ENCODE results near the gene DCUN1D2. TPM values are rescaled to one million over a fixed set of nuclear protein-coding genes. Genes with fewer than 3 reads are reported as not detected.
"Not testable (repeated sequence)": the region's sequence is repeated elsewhere in the genome, so short reads cannot be mapped to it uniquely, and the experiment has no call there.

DCUN1D2 gene
- total RNA-seq, 1 donor = 6.2 TPM

GRCh38 chr13:113442354-113442984 is 48.0 kb downstream of the DCUN1D2 start:
- H3K4me3 ChIP-seq (ENCODE audit: low read length) = no peak overlapping the region
- no peaks in the 10 kb centered on the region for H3K9me3 ChIP-seq (ENCODE audit: low read depth, low read length)
- no peaks in the 10 kb centered on the region for H3K27me3 ChIP-seq (ENCODE audit: insufficient read depth, low read length)
- H3K4me1 ChIP-seq (ENCODE audit: insufficient read depth, low read length) = no peaks in the 10 kb centered on the region

- Histone ChIP-seq H3K4me1 (ENCODE audit: insufficient read depth, low read length) (no peaks in the 10 kb centered on the region), H3K9me3 (ENCODE audit: low read depth, low read length) (no peaks in the 10 kb centered on the region), H3K27me3 (ENCODE audit: insufficient read depth, low read length) (no peaks in the 10 kb centered on the region), H3K4me3 (ENCODE audit: low read length) (no peak overlapping the region)
These were observed 48.9 kb downstream of the DCUN1D2 start for GRCh38 chr13:113441661-113442060.

- Histone ChIP-seq H3K4me3 (ENCODE audit: low read length) (no peak overlapping the region), H3K9me3 (ENCODE audit: low read depth, low read length) (no peaks in the 10 kb centered on the region), H3K4me1 (ENCODE audit: insufficient read depth, low read length) (no peaks in the 10 kb centered on the region), H3K27me3 (ENCODE audit: insufficient read depth, low read length) (no peaks in the 10 kb centered on the region)
These were observed 53.0 kb downstream of the DCUN1D2 start for GRCh38 chr13:113437408-113438010.

- not testable (repeated sequence) for H3K4me1 ChIP-seq (ENCODE audit: insufficient read depth, low read length)
These were observed 53.6 kb downstream of the DCUN1D2 start for GRCh38 chr13:113436866-113437265.

GRCh38 chr13:113435907-113436306 is 54.6 kb downstream of the DCUN1D2 start:
- not testable (repeated sequence) for H3K9me3 ChIP-seq (ENCODE audit: low read depth, low read length); H3K27me3 ChIP-seq (ENCODE audit: insufficient read depth, low read length); H3K4me3 ChIP-seq (ENCODE audit: low read length); H3K4me1 ChIP-seq (ENCODE audit: insufficient read depth, low read length)

More at GRCh38 chr13:113436866-113437265, 53.6 kb downstream of the DCUN1D2 start:
- not testable (repeated sequence) for H3K9me3 ChIP-seq (ENCODE audit: low read depth, low read length); H3K4me3 ChIP-seq (ENCODE audit: low read length); H3K27me3 ChIP-seq (ENCODE audit: insufficient read depth, low read length)

GRCh38 chr13:113433391-113433916 is 57.1 kb downstream of the DCUN1D2 start:
- no peaks in the 10 kb centered on the region for H3K27me3 ChIP-seq (ENCODE audit: insufficient read depth, low read length)
- no peak overlapping the region for H3K4me3 ChIP-seq (ENCODE audit: low read length)
- H3K9me3 ChIP-seq (ENCODE audit: low read depth, low read length) = no peaks in the 10 kb centered on the region
- H3K4me1 ChIP-seq (ENCODE audit: insufficient read depth, low read length) = no peaks in the 10 kb centered on the region

GRCh38 chr13:113432506-113433270 is 57.8 kb downstream of the DCUN1D2 start:
- no peak overlapping the region for H3K4me3 ChIP-seq (ENCODE audit: low read length)
- no peaks in the 10 kb centered on the region for H3K4me1 ChIP-seq (ENCODE audit: insufficient read depth, low read length)
- no peaks in the 10 kb centered on the region for H3K27me3 ChIP-seq (ENCODE audit: insufficient read depth, low read length)
- no peaks in the 10 kb centered on the region for H3K9me3 ChIP-seq (ENCODE audit: low read depth, low read length)

GRCh38 chr13:113431171-113431570 is 59.3 kb downstream of the DCUN1D2 start:
- H3K27me3 ChIP-seq (ENCODE audit: insufficient read depth, low read length) = no peaks in the 10 kb centered on the region

GRCh38 chr13:113430378-113431110 is 60.0 kb downstream of the DCUN1D2 start:
- no peak overlapping the region for H3K4me3 ChIP-seq (ENCODE audit: low read length)
- H3K27me3 ChIP-seq (ENCODE audit: insufficient read depth, low read length) = no peaks in the 10 kb centered on the region
- no peaks in the 10 kb centered on the region for H3K9me3 ChIP-seq (ENCODE audit: low read depth, low read length)
- H3K4me1 ChIP-seq (ENCODE audit: insufficient read depth, low read length) = no peaks in the 10 kb centered on the region

More at GRCh38 chr13:113431171-113431570, 59.3 kb downstream of the DCUN1D2 start:
- no peaks in the 10 kb centered on the region for H3K4me1 ChIP-seq (ENCODE audit: insufficient read depth, low read length)
- no peaks in the 10 kb centered on the region for H3K9me3 ChIP-seq (ENCODE audit: low read depth, low read length)
- H3K4me3 ChIP-seq (ENCODE audit: low read length) = no peak overlapping the region

- Histone ChIP-seq H3K4me3 (ENCODE audit: low read length) (no peak overlapping the region), H3K9me3 (ENCODE audit: low read depth, low read length) (no peaks in the 10 kb centered on the region), H3K27me3 (ENCODE audit: insufficient read depth, low read length) (no peaks in the 10 kb centered on the region), H3K4me1 (ENCODE audit: insufficient read depth, low read length) (no peaks in the 10 kb centered on the region)
These were observed 60.9 kb downstream of the DCUN1D2 start for GRCh38 chr13:113429608-113429985.

GRCh38 chr13:113428871-113429607 is 61.5 kb downstream of the DCUN1D2 start:
- H3K4me3 ChIP-seq (ENCODE audit: low read length) = no peak overlapping the region
- H3K4me1 ChIP-seq (ENCODE audit: insufficient read depth, low read length) = no peaks in the 10 kb centered on the region
- H3K27me3 ChIP-seq (ENCODE audit: insufficient read depth, low read length) = no peaks in the 10 kb centered on the region
- H3K9me3 ChIP-seq (ENCODE audit: low read depth, low read length) = no peaks in the 10 kb centered on the region

GRCh38 chr13:113428469-113428865 is 62.0 kb downstream of the DCUN1D2 start:
- Histone ChIP-seq H3K27me3 (ENCODE audit: insufficient read depth, low read length) (no peaks in the 10 kb centered on the region), H3K4me1 (ENCODE audit: insufficient read depth, low read length) (no peaks in the 10 kb centered on the region), H3K9me3 (ENCODE audit: low read depth, low read length) (no peaks in the 10 kb centered on the region), H3K4me3 (ENCODE audit: low read length) (no peak overlapping the region)

GRCh38 chr13:113427562-113428468 is 62.7 kb downstream of the DCUN1D2 start:
- no peaks in the 10 kb centered on the region for H3K9me3 ChIP-seq (ENCODE audit: low read depth, low read length)
- no peak overlapping the region for H3K4me3 ChIP-seq (ENCODE audit: low read length)
- no peaks in the 10 kb centered on the region for H3K4me1 ChIP-seq (ENCODE audit: insufficient read depth, low read length)
- no peaks in the 10 kb centered on the region for H3K27me3 ChIP-seq (ENCODE audit: insufficient read depth, low read length)
